VCaP (cell line): ENCODE data around the gene JAM3.

Source experiments
- H3K27ac ChIP-seq: fragments of 450-650 bp; 2 replicates; pipeline ENCODE4 v1.5.1; 2017
- TF ChIP-seq, protein P1 (sequence below): fragments of 450-650 bp; conservative IDR thresholded peaks from 2 replicates; pipeline ENCODE4 v1.5.1; 2017; ENCODE audit warnings: mild to moderate bottlenecking, moderate library complexity

The JAM3 gene

DNA sequence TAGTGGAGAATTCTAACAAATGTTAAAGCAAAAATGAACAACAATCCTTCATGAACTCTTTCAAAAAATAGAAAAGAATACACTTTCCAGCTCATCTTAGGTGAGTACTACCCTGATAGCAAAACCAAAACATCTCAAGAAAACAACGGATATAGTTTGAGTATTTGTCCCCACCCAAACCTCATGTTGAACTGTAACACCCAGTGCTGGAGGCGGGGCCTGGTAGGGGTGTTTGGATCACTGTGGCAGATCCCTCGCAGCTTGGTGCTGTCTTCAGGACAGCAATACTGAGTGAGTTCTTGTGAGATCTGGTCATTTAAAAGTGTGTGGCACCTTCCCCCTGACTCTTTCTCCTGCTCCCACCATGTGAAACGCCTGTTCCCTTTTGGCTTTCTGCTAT lies 127.9 kb downstream of the JAM3 start:
- TF ChIP-seq, protein P1, sequence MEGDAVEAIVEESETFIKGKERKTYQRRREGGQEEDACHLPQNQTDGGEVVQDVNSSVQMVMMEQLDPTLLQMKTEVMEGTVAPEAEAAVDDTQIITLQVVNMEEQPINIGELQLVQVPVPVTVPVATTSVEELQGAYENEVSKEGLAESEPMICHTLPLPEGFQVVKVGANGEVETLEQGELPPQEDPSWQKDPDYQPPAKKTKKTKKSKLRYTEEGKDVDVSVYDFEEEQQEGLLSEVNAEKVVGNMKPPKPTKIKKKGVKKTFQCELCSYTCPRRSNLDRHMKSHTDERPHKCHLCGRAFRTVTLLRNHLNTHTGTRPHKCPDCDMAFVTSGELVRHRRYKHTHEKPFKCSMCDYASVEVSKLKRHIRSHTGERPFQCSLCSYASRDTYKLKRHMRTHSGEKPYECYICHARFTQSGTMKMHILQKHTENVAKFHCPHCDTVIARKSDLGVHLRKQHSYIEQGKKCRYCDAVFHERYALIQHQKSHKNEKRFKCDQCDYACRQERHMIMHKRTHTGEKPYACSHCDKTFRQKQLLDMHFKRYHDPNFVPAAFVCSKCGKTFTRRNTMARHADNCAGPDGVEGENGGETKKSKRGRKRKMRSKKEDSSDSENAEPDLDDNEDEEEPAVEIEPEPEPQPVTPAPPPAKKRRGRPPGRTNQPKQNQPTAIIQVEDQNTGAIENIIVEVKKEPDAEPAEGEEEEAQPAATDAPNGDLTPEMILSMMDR: no peak
- no peak overlapping the region for H3K27ac ChIP-seq

DNA sequence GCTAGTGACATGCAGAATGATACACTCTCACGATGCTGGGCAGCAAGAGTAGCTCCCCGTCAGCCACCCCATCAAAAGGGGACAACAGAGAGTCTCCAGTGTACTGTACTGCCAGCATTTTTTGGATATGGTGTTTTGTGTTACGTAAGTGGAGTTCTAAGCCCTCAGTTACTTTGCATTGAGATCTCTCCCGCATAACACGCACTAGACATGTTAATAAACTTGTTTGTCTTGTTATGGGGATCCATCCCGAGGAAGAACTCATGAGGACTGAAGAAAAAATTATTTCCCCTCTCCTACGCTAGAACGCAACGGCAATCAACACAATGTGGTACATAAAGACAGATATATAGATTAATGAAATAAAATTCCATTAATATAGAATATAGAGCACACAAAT lies 130.7 kb downstream of the JAM3 start:
- H3K27ac ChIP-seq: no peak overlapping the region
- TF ChIP-seq, protein P1: no peak

DNA sequence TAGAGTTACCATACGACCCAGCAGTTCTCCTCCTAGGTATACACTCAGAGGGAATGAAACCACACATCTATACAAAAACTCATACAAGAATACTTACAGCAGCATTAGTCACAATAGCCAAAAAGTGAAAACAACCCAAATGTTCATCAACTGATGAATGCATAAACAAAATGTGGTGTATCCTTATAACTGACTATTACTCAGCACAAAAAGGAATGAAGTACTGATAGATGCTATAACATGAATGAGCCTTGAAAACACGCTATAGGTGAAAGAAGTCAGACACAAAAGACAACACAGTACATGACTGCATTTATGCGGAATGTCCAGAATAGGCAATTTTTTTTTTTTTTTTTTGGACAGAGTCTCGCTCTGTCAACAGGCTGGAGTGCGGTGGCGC lies 131.8 kb downstream of the JAM3 start:
- TF ChIP-seq, protein P1: no peak
- H3K27ac ChIP-seq: no peak overlapping the region
